MM.1S (cell line): ENCODE results near the gene DHX8.

Experiments
- CTCF ChIP-seq: fragments of 300-600 bp; sonication (generic); IDR thresholded peaks from 2 replicates; pipeline ENCODE4 v1.5.1; 2016; ENCODE audit warnings: antibody characterized with exemption, low read length, mixed read lengths
- EZH2 ChIP-seq: fragments of 300-600 bp; sonication (generic); optimal IDR thresholded peaks from 2 replicates; pipeline ENCODE3; 2017; ENCODE audit warnings: low read depth, mild to moderate bottlenecking, antibody characterized with exemption, low read length, mixed read lengths
- EZH2phosphoT487 ChIP-seq: fragments of 300-600 bp; sonication (generic); IDR thresholded peaks from 2 replicates; pipeline ENCODE4 v1.6.1; 2018; ENCODE audit warnings: antibody characterized with exemption, low read length

GRCh38 chr17:43536236-43536992 is 52.6 kb downstream of the DHX8 start:
- TF ChIP-seq CTCF (no peak), EZH2phosphoT487 (no peak), EZH2 (no peak)
